ENCODE results near the gene NELL1.

NELL1 gene

DNA sequence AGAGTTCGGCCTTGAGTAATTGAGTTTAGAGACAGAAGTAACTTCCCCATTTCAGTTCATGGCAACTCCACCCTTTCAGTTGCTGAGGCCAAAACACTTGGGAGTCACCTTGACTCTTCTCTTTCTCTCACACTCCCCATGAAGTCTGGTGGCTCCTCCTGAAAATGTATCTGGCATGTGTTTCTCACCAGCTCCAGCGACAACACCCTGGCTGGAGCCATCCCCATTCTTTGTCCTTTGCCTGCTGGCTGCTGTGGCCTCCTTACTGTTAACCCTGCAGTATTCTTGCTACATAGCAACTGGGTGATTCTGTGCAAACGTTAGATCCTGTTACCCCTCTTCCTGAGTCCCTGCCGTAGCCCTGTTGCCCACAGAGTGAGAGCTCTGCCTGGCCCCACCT lies 46.1 kb upstream of the NELL1 start:
- H3K27me3 ChIP-seq (ENCODE audit: control insufficient read depth, low read length), result no peaks in the 10 kb centered on the region
- H4K20me1 ChIP-seq (ENCODE audit: control insufficient read depth, insufficient read depth, low read depth, low read length), result no peaks in the 10 kb centered on the region
- H3K36me3 ChIP-seq (ENCODE audit: control insufficient read depth, low read length), result no peaks in the 10 kb centered on the region
- no peak overlapping the region for H3K27ac ChIP-seq (ENCODE audit: low read depth, low read length)
- TF ChIP-seq EZH2phosphoT487 (IDR thresholded peaks at IDR 0.05; ENCODE audit: borderline replicate concordance, low read length), result no peak
- TF ChIP-seq, protein P1, sequence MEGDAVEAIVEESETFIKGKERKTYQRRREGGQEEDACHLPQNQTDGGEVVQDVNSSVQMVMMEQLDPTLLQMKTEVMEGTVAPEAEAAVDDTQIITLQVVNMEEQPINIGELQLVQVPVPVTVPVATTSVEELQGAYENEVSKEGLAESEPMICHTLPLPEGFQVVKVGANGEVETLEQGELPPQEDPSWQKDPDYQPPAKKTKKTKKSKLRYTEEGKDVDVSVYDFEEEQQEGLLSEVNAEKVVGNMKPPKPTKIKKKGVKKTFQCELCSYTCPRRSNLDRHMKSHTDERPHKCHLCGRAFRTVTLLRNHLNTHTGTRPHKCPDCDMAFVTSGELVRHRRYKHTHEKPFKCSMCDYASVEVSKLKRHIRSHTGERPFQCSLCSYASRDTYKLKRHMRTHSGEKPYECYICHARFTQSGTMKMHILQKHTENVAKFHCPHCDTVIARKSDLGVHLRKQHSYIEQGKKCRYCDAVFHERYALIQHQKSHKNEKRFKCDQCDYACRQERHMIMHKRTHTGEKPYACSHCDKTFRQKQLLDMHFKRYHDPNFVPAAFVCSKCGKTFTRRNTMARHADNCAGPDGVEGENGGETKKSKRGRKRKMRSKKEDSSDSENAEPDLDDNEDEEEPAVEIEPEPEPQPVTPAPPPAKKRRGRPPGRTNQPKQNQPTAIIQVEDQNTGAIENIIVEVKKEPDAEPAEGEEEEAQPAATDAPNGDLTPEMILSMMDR (IDR thresholded peaks at IDR 0.05; ENCODE audit: low read depth, low read length, poor library complexity, severe bottlenecking), result no peak
- H3K9me2 ChIP-seq (replicated peaks; ENCODE audit: control insufficient read depth, low read length), result no peaks in the 10 kb centered on the region
- H3K4me1 ChIP-seq (ENCODE audit: control insufficient read depth, low read length), result no peaks in the 10 kb centered on the region
- no peak overlapping the region for H3K4me3 ChIP-seq (ENCODE audit: low read length)
- H3K4me2 ChIP-seq (ENCODE audit: low read length), result no peak overlapping the region
- H3F3A ChIP-seq (ENCODE audit: control insufficient read depth, insufficient read depth), result no peaks in the 10 kb centered on the region
- H3K79me2 ChIP-seq (ENCODE audit: control insufficient read depth, low read length), result no peaks in the 10 kb centered on the region
- no peaks in the 10 kb centered on the region for H3K9me3 ChIP-seq (ENCODE audit: control insufficient read depth, insufficient read depth, low read length)

DNA sequence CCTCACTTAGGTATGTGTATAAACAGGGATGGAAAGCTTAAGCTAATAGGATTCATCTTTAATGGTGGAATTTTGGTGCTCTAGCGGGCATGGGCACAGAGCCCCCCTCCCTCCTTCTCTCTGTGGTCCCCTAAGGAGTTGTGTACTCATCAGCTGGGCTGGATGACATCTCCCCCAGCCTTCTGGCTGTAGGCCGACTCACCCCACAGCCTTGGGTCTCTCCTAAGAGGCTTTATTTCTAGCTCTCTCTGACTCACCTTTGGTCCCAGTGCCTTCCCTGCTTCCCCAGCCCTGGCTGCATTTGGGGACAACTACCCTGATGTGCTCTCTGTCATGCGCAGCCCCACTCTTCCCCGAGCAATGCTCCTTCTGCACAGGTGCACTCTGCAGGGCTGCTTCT lies 43.1 kb upstream of the NELL1 start:
- no peak overlapping the region for H3K4me3 ChIP-seq (ENCODE audit: low read length)
- no peak overlapping the region for H3K4me2 ChIP-seq (ENCODE audit: low read length)

DNA sequence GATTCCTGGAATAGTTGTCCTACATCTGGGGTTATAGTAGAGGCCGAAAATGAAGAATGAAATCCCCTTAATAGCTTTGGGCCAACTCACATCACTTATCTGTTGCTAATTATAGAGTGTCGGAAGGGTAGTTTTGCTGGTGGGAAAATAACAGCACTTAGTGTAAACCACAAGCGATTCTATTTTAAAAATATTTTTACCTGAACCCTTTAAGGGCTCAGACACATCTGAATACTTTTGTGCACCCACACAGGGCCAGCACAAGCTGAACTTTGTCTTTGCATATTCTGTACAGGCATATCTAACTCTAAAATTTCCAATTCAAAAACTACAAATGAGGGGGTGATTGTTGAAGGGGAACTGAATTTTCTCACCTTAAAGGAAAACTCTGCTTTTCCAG lies 42.4 kb upstream of the NELL1 start:
- Histone ChIP-seq H3K4me3 (ENCODE audit: low read length) (no peak overlapping the region), H3K27ac (ENCODE audit: low read depth, low read length) (no peak overlapping the region), H3K36me3 (ENCODE audit: control insufficient read depth, low read length) (no peaks in the 10 kb centered on the region), H3F3A (ENCODE audit: control insufficient read depth, insufficient read depth) (no peaks in the 10 kb centered on the region), H3K27me3 (ENCODE audit: control insufficient read depth, low read length) (no peaks in the 10 kb centered on the region), H3K9me2 (replicated peaks; ENCODE audit: control insufficient read depth, low read length) (no peaks in the 10 kb centered on the region), H3K9me3 (ENCODE audit: control insufficient read depth, insufficient read depth, low read length) (no peaks in the 10 kb centered on the region), H3K4me2 (ENCODE audit: low read length) (no peak overlapping the region), H3K79me2 (ENCODE audit: control insufficient read depth, low read length) (no peaks in the 10 kb centered on the region), H4K20me1 (ENCODE audit: control insufficient read depth, insufficient read depth, low read depth, low read length) (no peaks in the 10 kb centered on the region), H3K4me1 (ENCODE audit: control insufficient read depth, low read length) (no peaks in the 10 kb centered on the region)
- TF ChIP-seq, protein P1 (IDR thresholded peaks at IDR 0.05; ENCODE audit: low read depth, low read length, poor library complexity, severe bottlenecking), result no peak
- no peak for TF ChIP-seq EZH2phosphoT487 (IDR thresholded peaks at IDR 0.05; ENCODE audit: borderline replicate concordance, low read length)

More for the DNA sequence above, 43.1 kb upstream of the NELL1 start:
- Histone ChIP-seq H3K9me2 (replicated peaks; ENCODE audit: control insufficient read depth, low read length) (no peaks in the 10 kb centered on the region), H3K4me1 (ENCODE audit: control insufficient read depth, low read length) (no peaks in the 10 kb centered on the region), H3K36me3 (ENCODE audit: control insufficient read depth, low read length) (no peaks in the 10 kb centered on the region), H3K27me3 (ENCODE audit: control insufficient read depth, low read length) (no peaks in the 10 kb centered on the region), H3K9me3 (ENCODE audit: control insufficient read depth, insufficient read depth, low read length) (no peaks in the 10 kb centered on the region), H3K79me2 (ENCODE audit: control insufficient read depth, low read length) (no peaks in the 10 kb centered on the region), H4K20me1 (ENCODE audit: control insufficient read depth, insufficient read depth, low read depth, low read length) (no peaks in the 10 kb centered on the region), H3K27ac (ENCODE audit: low read depth, low read length) (no peak overlapping the region), H3F3A (ENCODE audit: control insufficient read depth, insufficient read depth) (no peaks in the 10 kb centered on the region)
- no peak for TF ChIP-seq EZH2phosphoT487 (IDR thresholded peaks at IDR 0.05; ENCODE audit: borderline replicate concordance, low read length)
- TF ChIP-seq, protein P1 (IDR thresholded peaks at IDR 0.05; ENCODE audit: low read depth, low read length, poor library complexity, severe bottlenecking), result no peak

DNA sequence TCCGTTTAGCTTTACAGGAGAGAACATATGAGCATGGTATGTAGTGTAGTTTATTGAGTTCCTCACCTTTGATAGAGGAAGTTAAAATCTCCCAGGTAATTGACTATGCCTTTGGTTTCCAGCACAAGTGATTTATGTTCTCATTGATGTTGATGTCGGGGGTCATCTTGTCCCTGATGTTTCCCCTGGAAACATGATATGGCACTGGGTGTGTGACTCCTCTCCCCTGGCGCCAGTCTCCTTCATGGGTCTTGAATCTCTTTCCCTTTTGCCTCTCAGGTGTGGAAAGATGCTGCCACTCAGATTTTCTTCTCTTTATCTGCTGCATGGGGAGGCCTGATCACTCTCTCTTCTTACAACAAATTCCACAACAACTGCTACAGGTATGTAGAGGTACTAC lies 41.7 kb upstream of the NELL1 start:
- H3K4me3 ChIP-seq (ENCODE audit: low read length), result no peak overlapping the region
- no peaks in the 10 kb centered on the region for H3K27me3 ChIP-seq (ENCODE audit: control insufficient read depth, low read length)
- H3K79me2 ChIP-seq (ENCODE audit: control insufficient read depth, low read length), result no peaks in the 10 kb centered on the region
- no peak overlapping the region for H3K4me2 ChIP-seq (ENCODE audit: low read length)
- no peaks in the 10 kb centered on the region for H4K20me1 ChIP-seq (ENCODE audit: control insufficient read depth, insufficient read depth, low read depth, low read length)
- no peaks in the 10 kb centered on the region for H3F3A ChIP-seq (ENCODE audit: control insufficient read depth, insufficient read depth)
- no peaks in the 10 kb centered on the region for H3K36me3 ChIP-seq (ENCODE audit: control insufficient read depth, low read length)
- no peaks in the 10 kb centered on the region for H3K9me2 ChIP-seq (replicated peaks; ENCODE audit: control insufficient read depth, low read length)
- TF ChIP-seq, protein P1 (IDR thresholded peaks at IDR 0.05; ENCODE audit: low read depth, low read length, poor library complexity, severe bottlenecking), result no peak
- TF ChIP-seq EZH2phosphoT487 (IDR thresholded peaks at IDR 0.05; ENCODE audit: borderline replicate concordance, low read length), result no peak
- no peak overlapping the region for H3K27ac ChIP-seq (ENCODE audit: low read depth, low read length)
- no peaks in the 10 kb centered on the region for H3K9me3 ChIP-seq (ENCODE audit: control insufficient read depth, insufficient read depth, low read length)
- no peaks in the 10 kb centered on the region for H3K4me1 ChIP-seq (ENCODE audit: control insufficient read depth, low read length)
